ENCODE results near the gene MAJIN.
A peak's percentile ranks its signal among the peaks of the same experiment; 100 is the strongest.
"Not testable (repeated sequence)": the region's sequence is repeated elsewhere in the genome, so short reads cannot be mapped to it uniquely, and the experiment has no call there.

The MAJIN gene

GRCh38 chr11:64990222-64990923 lies 18.5 kb upstream of the MAJIN start:
- DNase-seq (ENCODE audit: low read depth), result no peak

DNA sequence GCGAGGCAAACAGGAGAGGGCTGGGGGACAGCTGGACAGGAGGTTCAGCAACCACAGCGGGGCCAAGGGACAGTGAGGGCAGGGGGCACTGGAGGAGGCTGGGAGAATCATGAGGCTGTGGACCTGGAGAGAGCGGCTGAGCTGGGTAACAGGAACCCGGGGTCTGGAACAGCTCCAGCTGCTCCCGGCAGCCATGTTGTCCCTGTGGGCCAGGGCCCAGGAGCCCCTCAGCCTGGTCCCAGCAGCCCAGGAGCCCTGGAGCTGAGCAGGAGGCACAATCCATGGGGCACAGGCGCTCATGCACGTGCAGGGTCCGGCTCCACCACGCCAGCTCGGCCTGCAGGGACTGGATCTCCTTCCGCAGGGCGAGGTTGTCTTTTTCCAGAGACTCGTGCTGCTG lies 17.5 kb upstream of the MAJIN start:
- DNase-seq (ENCODE audit: low read depth), result no peak

GRCh38 chr11:64987998-64988854 lies 16.3 kb upstream of the MAJIN start:
- no peak for DNase-seq (ENCODE audit: low read depth)

DNA sequence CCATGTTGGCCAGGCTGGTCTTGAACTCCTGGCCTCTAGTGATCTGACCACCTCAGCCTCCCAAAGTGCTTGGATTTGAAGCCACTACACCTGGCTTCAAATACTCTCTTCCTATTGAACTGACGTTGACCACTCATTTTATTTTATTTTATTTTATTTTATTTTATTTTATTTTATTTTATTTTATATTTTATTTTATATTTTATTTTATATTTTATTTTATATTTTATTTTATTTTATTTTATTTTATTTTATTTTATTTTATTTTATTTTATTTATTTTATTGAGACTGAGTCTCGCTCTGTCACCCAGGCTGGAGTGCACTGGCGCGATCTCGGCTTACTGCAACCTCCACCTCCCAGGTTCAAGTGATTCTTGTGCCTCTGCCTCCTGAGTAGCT lies 11.4 kb upstream of the MAJIN start:
- DNase-seq (ENCODE audit: low read depth), result not testable (repeated sequence)

GRCh38 chr11:64976651-64977050 lies 4.7 kb upstream of the MAJIN start:
- no peak for DNase-seq (ENCODE audit: low read depth)

DNA sequence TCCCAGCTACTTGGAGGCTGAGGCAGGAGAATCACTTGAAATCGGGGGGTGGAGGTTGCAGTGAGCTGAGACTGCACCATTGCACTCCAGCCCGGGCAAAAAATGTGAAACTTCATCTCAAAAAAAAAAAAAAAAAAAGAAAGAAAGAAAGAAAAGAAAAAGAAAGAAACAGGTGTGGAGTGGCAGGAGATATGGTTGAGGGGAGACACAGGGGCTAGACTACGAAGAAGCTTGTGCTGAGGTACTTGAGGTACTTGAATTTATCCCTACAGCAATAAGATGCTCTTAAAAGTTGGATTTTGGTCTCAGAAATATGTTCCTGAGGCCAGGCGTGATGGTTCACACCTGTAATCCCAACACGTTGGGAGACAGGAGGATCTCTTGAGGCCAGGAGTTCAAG lies 2.2 kb upstream of the MAJIN start:
- no peak for DNase-seq (ENCODE audit: low read depth)

DNA sequence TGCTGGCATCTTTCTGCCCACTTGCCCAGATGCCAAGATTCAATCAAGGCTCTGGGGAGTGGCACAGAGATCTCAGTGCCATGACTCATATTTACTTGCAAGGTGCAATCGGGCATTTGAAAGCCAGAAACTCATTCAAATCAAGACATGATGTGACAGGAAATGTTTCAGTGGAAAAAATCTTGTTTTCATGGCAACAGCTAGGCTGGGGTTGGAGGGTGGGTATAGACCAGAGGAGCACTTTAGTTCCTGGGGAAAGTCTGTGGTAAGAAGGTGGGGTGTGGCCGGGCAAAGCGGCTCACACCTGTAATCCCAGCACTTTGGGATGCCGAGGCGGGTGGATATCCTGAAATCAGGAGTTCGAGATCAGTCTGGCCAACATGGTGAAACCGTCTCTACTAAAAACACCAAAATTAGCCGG lies 1.2 kb downstream of the MAJIN start:
- DNase-seq (ENCODE audit: low read depth), result peak; percentile 2

DNA sequence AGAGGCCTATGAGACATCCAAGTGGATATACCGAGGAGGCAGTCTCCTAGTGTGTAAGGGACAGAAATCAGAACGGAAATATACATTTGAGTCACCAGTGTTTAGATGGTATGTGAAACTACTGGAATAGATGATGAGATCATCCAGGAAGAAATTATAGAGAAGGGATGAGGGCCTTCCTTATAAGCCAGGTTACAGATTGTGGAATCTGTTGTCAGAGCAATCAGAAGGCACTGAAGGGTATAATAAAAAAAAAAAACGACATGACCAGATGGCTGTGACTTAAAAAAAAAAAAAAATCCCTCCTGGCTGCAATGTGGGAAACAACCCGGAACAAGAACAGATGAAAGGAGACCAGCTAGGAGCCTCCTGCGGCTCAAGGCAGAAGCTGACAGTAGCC lies 2.7 kb downstream of the MAJIN start:
- no peak for DNase-seq (ENCODE audit: low read depth)

DNA sequence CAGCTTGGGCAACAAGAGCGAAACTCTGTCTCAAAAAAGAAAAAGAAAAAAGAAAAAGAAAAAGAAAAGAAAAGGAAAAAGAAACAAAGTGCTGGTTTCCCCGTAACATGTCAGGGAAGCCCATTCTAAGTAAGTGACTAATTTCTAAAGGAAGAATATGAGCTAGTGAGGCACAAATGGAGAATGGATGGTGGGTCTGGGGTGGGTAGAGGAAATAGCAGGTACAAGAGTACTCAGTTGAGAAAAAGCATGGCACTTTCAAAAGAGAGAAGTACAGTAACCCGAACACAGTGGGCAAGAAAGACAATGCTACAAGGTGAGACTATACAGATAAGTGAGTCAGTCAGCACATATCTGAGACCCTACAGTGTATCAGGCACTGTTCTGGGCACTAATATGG lies 4.5 kb downstream of the MAJIN start:
- no peak for DNase-seq (ENCODE audit: low read depth)

- DNase-seq (ENCODE audit: low read depth), result no peak
Observed at GRCh38 chr11:64963072-64963631, 8.8 kb downstream of the MAJIN start.

DNA sequence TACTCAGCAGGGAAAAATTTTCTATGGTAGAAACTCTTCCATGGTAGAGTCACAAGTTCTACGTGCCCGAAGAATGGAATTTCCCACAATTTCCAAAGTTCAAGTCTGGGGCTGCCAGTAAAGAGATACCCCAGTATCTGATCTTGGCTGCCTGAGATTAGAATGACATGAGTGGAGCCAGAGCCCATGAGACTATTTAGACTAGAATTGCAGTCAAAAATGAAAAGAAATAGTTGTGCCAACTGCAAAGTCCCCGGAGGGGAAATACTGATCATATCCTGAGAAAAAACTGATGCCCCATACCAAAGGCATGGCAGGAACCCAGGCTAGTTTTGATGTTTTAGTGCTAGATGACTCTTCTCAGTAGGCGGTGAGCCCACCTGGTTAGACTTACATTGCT lies 11.2 kb downstream of the MAJIN start:
- DNase-seq (ENCODE audit: low read depth), result no peak

DNA sequence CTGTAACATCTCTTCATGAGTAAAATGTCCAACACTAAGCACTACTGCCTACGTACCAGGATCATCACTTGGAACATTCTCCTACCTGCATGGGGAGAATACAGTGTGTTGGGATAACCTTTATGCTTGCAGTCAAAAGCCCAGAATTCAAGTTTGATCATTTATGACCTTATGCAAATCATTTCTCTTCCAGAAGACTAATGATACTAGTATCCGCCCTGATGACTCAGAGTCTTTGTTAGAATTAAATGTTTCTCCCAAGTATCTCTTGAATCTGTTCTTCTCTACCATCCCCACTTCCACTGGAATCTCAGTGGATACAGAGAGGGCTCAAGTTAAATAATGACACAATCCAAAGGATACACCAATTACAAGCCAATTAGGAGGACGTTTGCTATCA lies 12.4 kb downstream of the MAJIN start:
- DNase-seq (ENCODE audit: low read depth), result no peak

DNA sequence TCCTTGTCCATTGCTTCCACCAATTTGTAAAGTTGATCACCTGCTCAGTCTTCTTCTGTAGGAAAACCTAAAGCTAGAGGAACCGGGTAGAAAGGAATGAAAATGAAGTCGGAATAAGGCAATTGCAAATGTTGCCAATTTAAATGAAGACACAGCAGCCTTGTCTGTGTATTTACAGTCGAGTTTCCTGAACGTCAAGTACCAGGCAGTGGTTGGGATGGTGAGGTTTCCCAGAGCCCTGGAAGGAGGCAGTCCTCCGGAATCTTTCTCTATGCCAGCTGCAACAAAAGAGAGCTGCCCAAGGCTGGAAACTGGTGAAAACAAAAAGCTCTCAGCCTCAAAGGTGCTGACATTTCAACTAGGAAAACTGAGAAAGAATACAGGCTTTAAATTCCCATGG lies 17.7 kb downstream of the MAJIN start:
- DNase-seq (ENCODE audit: low read depth), result no peak

DNA sequence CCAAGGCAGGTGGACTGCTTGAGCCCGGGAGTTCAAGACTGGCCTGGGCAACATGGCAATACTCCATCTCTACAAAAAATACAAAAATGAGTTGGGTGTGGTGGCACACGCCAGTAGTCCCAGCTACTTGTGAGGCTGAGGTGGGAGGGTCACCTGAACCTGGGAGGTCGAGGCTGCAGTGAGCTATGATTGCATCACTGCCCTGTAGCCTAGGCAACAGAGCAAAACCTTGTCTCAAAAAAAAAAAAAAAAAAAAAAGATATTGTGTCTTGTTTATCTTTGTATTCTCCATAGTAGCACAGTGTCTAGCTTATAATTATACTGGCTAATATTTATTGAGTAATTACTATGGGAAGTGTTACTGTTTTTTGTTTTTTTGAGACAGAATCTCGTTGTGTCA lies 20.4 kb downstream of the MAJIN start:
- DNase-seq (ENCODE audit: low read depth), result no peak

DNA sequence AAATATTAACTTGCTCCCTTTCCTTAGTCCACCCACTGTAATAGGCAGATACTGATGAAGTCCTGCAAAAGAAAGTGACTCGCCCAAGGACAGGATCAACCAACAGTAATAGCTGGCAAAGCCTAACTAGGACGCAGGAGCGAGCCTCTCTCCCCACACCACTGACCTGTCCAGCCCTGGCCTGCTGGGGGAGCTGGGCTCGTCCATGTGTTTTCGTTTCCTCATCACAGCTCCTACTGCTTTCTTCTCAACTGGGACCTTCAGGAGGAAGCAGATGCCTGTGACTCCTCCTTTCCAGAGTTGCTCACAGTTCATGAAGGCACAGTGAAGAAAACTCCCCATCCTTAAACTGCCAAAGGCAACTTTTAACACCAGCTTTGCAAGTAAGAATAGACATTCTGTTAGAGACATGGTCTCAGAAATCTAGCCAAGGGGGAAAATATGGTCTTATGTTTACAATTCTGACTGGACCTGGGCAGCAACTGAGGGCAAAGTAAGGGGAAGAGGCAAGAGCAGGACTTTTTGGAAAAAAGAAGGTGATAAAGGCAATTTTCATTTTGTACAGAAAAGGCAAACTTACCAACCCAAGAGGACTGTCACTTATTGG lies 24.6 kb downstream of the MAJIN start:
- no peak for DNase-seq (ENCODE audit: low read depth)

DNA sequence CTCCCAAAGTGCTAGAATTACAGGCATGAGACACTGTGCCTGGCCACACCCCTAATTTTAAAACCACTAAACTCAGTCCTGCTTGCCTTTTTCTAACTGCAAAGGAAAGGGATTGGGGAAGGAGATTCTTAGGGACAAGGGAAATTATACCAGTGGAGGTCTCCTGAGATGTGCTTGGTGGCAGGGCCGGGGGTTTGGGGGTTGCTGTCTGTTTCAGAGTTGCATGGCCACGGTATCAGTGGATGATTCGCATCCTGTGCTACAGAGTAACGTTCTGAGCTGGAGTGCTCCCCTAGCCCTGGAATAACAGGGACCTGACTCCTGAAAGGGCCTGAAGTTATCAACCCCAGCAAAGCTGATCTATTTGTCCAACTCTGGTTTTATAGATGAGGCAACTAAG lies 35.4 kb downstream of the MAJIN start:
- no peak for DNase-seq (ENCODE audit: low read depth)

- DNase-seq (ENCODE audit: low read depth), result no peak
Observed at GRCh38 chr11:64935359-64936081, 36.4 kb downstream of the MAJIN start, which contains the start of gene GPHA2. Gene GPHA2, minus strand, starts transcription at chr11:64935893. Its CDS starts 433 bp downstream, at chr11:64935460.

GRCh38 chr11:64934682-64935358 lies 37.1 kb downstream of the MAJIN start:
- no peak for DNase-seq (ENCODE audit: low read depth)

- no peak for DNase-seq (ENCODE audit: low read depth)
Observed at GRCh38 chr11:64933935-64934681, 37.8 kb downstream of the MAJIN start.

DNA sequence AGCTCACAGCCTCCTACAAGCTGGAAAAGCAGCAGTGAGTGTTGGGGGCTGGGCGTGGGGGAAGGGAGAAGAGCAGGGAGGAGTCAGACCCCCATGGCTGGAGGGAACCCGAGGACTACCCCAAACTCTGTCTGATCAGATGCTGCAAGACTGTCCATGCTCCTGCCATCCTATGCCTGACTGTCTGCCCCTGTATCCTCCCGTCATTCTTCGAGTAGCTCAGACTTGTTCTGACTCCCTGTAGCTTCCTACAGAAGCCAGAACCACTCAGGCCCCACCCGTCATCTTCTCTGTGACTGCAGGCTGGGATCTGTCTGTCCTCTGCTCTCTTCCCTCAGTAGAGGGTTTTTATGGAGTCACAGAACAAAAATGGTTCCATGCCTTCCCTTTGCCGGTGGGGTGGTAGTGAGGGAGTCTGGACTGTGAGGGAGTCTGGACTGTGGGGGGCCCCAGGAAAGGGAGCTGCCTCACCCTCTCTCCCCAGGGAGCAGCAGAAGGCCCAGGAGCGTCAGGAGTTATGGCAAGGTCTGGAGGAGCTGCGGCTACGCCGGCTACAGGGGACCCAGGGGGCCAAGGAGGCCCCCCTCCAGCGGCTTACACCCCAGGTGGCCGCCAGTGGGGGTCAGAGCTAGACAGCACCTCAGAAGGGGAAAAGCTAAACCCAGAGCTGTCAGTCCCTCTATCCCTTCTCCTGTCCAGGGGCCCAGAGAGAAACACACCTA lies 38.5 kb downstream of the MAJIN start:
- DNase-seq (ENCODE audit: low read depth), result no peak

Data from activated T-helper 9 cell treated with anti-CD3 and anti-CD28 coated beads, Interleukin-2, amount 50 U/mL, for 16 hours (primary cell).